Upper lobe of left lung (tissue), 6 donors: ENCODE results near the gene STARD10. TPM values are rescaled to one million over a fixed set of nuclear protein-coding genes. Genes with fewer than 3 reads are reported as not detected.

Experiments used
- ATAC-seq, 2 donors: fragments of 200-7000 bp; cut with Tn5 transposase; one replicate each; pipeline ENCODE4 v1.9.1; 2022; ENCODE audit warnings: mild to moderate bottlenecking in 2 of 2, moderate library complexity in 2 of 2; ENCODE audit not compliant: low FRiP score in 2 of 2
- DNase-seq, 2 donors: peaks; one replicate each; pipeline ENCODE4 v3.0.0-alpha.2; 2019 to 2020
- H3K27ac ChIP-seq, 4 donors: fragments of 200-600 bp; sonication (generic); one replicate each; pipeline ENCODE4 v1.5.1; 2016 to 2019
- H3K27me3 ChIP-seq, 4 donors: fragments of 200-600 bp; sonication (generic); one replicate each; pipeline ENCODE4 v1.5.1; 2017 to 2019
- H3K36me3 ChIP-seq, 4 donors: fragments of 200-600 bp; sonication (generic); one replicate each; pipeline ENCODE4 v1.5.1; 2016 to 2019
- H3K4me1 ChIP-seq, 4 donors: fragments of 200-600 bp; sonication (generic); one replicate each; pipeline ENCODE4 v1.5.1; 2018 to 2019
- H3K4me3 ChIP-seq, 4 donors: fragments of 200-600 bp; sonication (generic); one replicate each; pipeline ENCODE4 v1.5.1; 2017 to 2019; ENCODE audit warnings: mild to moderate bottlenecking in 2 of 4, moderate library complexity in 1 of 4
- H3K9me3 ChIP-seq, 4 donors: fragments of 200-600 bp; sonication (generic); one replicate each; pipeline ENCODE4 v1.5.1; 2018 to 2019
- CTCF ChIP-seq, 6 experiments: fragments of 450-650 bp in 4 of 6; fragments of 200-600 bp in 2 of 6; sonication (generic) in 2 of 6; IDR thresholded peaks; one replicate each; pipeline ENCODE4 v1.5.1; 2016 to 2019; ENCODE audit warnings: antibody characterized with exemption in 6 of 6
- EP300 ChIP-seq, 4 donors: sonication (generic); formaldehyde crosslinking; IDR thresholded peaks; one replicate each; pipeline ENCODE4 v1.5.1; 2017; ENCODE audit warnings: antibody characterized with exemption in 4 of 4, control low read depth in 2 of 4
- POLR2A ChIP-seq, 4 donors: fragments of 450-650 bp; IDR thresholded peaks; one replicate each; pipeline ENCODE4 v1.5.1; 2016 to 2017; ENCODE audit warnings: antibody characterized with exemption in 4 of 4, mild to moderate bottlenecking in 2 of 4
- POLR2AphosphoS5 ChIP-seq, 2 donors: sonication (generic); formaldehyde crosslinking; IDR thresholded peaks; one replicate each; pipeline ENCODE4 v1.5.1; 2017; ENCODE audit warnings: antibody characterized with exemption in 2 of 2
- WGBS, 2 donors: methylation state at CpG; one replicate each; pipeline ENCODE4 v1.1.5; 2017 to 2018; 5-methylcytosine and 5-hydroxymethylcytosine counted together
- total RNA-seq, 6 donors: library from RNA; depleted of rRNA in 4 of 6; stranded (reverse); fragments of >200 nt in 4 of 6; gene quantifications; one replicate each; pipeline versions ENCODE4 v1.1.0 to v1.2.1, GENCODE V29; 2016 to 2021
- donor health status: DM: no; HTN: no; CAD: no; lungs with moderate emphysema.
- donor health status: DM: no; HTN: yes; CAD: no; lungs with severe emphysema.

Gene STARD10
- total RNA-seq, 6 donors from 2014 or later, result 93.2 to 227 (median 151) TPM

- peaks cover 14 to 37% (median 20%) of the 10 kb centered on the region in 4 donors for H3K4me1 ChIP-seq
- H3K27me3 ChIP-seq, result no peaks in the 10 kb centered on the region
- H3K4me3 ChIP-seq, result peak overlapping the region in 1 of 4 donors; percentile 2
- WGBS, 2 donors, result 33 to 53% methylated on average over 3 to 10 of the region's 10 CpGs
- TF ChIP-seq CTCF (IDR thresholded peaks at IDR 0.05), result no peak
- TF ChIP-seq POLR2A (IDR thresholded peaks at IDR 0.05), result no peak
- no peak for TF ChIP-seq POLR2AphosphoS5 (IDR thresholded peaks at IDR 0.05)
- no peak for TF ChIP-seq EP300 (IDR thresholded peaks at IDR 0.05)
- H3K9me3 ChIP-seq, result no peaks in the 10 kb centered on the region
- peak in 1 of 2 donors; percentile 20 for ATAC-seq
- H3K27ac ChIP-seq, result peak overlapping the region; percentile 41 to 72 (median 62)
- DNase-seq, result peak in 1 of 2 donors; percentile 55
- peaks cover 32 to 72% (median 61%) of the 10 kb centered on the region in 4 donors for H3K36me3 ChIP-seq
These were observed 81.0 kb downstream of the STARD10 start for GRCh38 chr11:72712841-72713240.

GRCh38 chr11:72712168-72712751, 81.6 kb downstream of the STARD10 start:
- peak; percentile 61 to 85 for ATAC-seq
- peaks cover 38 to 72% (median 64%) of the 10 kb centered on the region in 4 donors for H3K36me3 ChIP-seq
- peak; percentile 65 to 93 for DNase-seq
- WGBS, 2 donors, result 54 to 58% methylated on average over 21 to 26 of the region's 26 CpGs
- H3K4me3 ChIP-seq, result peak overlapping the region in 1 of 4 donors; percentile 2
- H3K9me3 ChIP-seq, result no peaks in the 10 kb centered on the region
- peaks cover 11 to 31% (median 15%) of the 10 kb centered on the region in 4 donors for H3K4me1 ChIP-seq
- peak overlapping the region in 3 of 4 donors; percentile 41 to 72 (median 72) for H3K27ac ChIP-seq
- no peaks in the 10 kb centered on the region for H3K27me3 ChIP-seq
- TF ChIP-seq CTCF (IDR thresholded peaks at IDR 0.05) (no peak), POLR2A (IDR thresholded peaks at IDR 0.05) (peak in 1 of 4 donors; percentile 31), EP300 (IDR thresholded peaks at IDR 0.05) (no peak), POLR2AphosphoS5 (IDR thresholded peaks at IDR 0.05) (peak in 1 of 2 donors; percentile 6)

- Histone ChIP-seq H3K27ac (no peak overlapping the region), H3K4me3 (no peak overlapping the region), H3K9me3 (no peaks in the 10 kb centered on the region), H3K4me1 (peaks cover 10 to 20% (median 14%) of the 10 kb centered on the region in 4 donors), H3K27me3 (no peaks in the 10 kb centered on the region), H3K36me3 (peaks cover 48 to 72% (median 66%) of the 10 kb centered on the region in 4 donors)
- no peak for ATAC-seq
- no peak for DNase-seq
- TF ChIP-seq CTCF (IDR thresholded peaks at IDR 0.05), result no peak
- no peak for TF ChIP-seq POLR2A (IDR thresholded peaks at IDR 0.05)
- no peak for TF ChIP-seq EP300 (IDR thresholded peaks at IDR 0.05)
- no peak for TF ChIP-seq POLR2AphosphoS5 (IDR thresholded peaks at IDR 0.05)
- 90 to 98% methylated on average over 4 to 9 of the region's 9 CpGs for WGBS, 2 donors
These were observed 82.7 kb downstream of the STARD10 start for GRCh38 chr11:72711141-72711540.

DNA sequence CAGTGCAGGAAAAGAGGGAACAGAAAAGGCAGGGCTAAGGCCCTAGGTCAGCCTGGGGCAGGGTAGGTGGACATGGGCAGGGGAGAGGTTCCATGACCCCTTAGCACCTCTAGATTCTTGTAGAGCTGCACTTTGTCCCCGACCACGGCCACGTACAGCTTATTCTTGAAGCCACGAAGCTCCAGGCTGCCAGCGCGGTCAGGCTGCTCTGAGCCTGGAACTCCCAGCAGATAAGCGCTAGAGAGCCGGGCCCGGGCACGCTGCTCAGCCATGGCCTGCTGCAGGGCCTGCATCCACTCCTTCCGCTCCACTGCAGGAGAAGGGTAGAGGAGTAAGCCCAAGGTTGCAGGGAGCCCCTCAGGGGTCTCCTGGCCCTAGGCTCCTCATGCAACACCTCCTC, 83.6 kb downstream of the STARD10 start:
- DNase-seq (peak in 1 of 2 donors; percentile 77), ATAC-seq (no peak)
- Histone ChIP-seq H3K9me3 (no peaks in the 10 kb centered on the region), H3K4me1 (peaks cover 10 to 19% (median 14%) of the 10 kb centered on the region in 4 donors), H3K27me3 (no peaks in the 10 kb centered on the region), H3K27ac (no peak overlapping the region), H3K36me3 (peaks cover 57 to 80% (median 75%) of the 10 kb centered on the region in 4 donors), H3K4me3 (no peak overlapping the region)
- 89 to 94% methylated on average over 5 to 11 of the region's 11 CpGs for WGBS, 2 donors
- TF ChIP-seq POLR2A (IDR thresholded peaks at IDR 0.05), result no peak
- TF ChIP-seq POLR2AphosphoS5 (IDR thresholded peaks at IDR 0.05), result no peak
- TF ChIP-seq EP300 (IDR thresholded peaks at IDR 0.05), result no peak
- TF ChIP-seq CTCF (IDR thresholded peaks at IDR 0.05), result no peak
